Osteoblast (primary cell): ENCODE measurements around the gene RIPOR1. TPM values are rescaled to one million over a fixed set of nuclear protein-coding genes. Genes with fewer than 3 reads are reported as not detected.

ENCODE experiments used
- DNase-seq: peaks from one replicate; pipeline ENCODE4 v3.0.0; 2011; ENCODE audit warnings: low spot score, mixed read lengths; ENCODE audit not compliant: insufficient read length; ENCODE audit errors: missing footprints
- H2AFZ ChIP-seq: 2 replicates; pipeline ENCODE4 v1.6.0; 2011; ENCODE audit warnings: mild to moderate bottlenecking, low read length
- H3K27ac ChIP-seq: 2 replicates; pipeline ENCODE4 v1.5.1; 2011; ENCODE audit warnings: mild to moderate bottlenecking, low read depth, low read length, moderate library complexity
- H3K27me3 ChIP-seq: 2 replicates; pipeline ENCODE4 v1.6.0; 2012; ENCODE audit warnings: mild to moderate bottlenecking, control low read depth, inconsistent platforms, low read length, moderate library complexity; ENCODE audit not compliant: insufficient read depth
- H3K36me3 ChIP-seq: 2 replicates; pipeline ENCODE4 v1.5.1; 2011; ENCODE audit warnings: mild to moderate bottlenecking, low read length, control low read depth, moderate library complexity; ENCODE audit not compliant: insufficient read depth
- H3K4me1 ChIP-seq: 2 replicates; pipeline ENCODE4 v1.5.1; 2011; ENCODE audit warnings: mild to moderate bottlenecking, low read length, control low read depth, moderate library complexity; ENCODE audit not compliant: insufficient read depth
- H3K4me2 ChIP-seq: 2 replicates; pipeline ENCODE4 v1.6.0; 2011; ENCODE audit warnings: mild to moderate bottlenecking, low read length; ENCODE audit not compliant: insufficient read depth
- H3K4me3 ChIP-seq: fragments of 200-600 bp; sonication (generic); 3 replicates; pipeline ENCODE4 v1.5.1; 2012; ENCODE audit warnings: mild to moderate bottlenecking, low read length, inconsistent platforms; ENCODE audit not compliant: insufficient read depth
- H3K79me2 ChIP-seq: 2 replicates; pipeline ENCODE4 v1.6.0; 2012; ENCODE audit warnings: mild to moderate bottlenecking, low read length, control low read depth, inconsistent platforms; ENCODE audit not compliant: insufficient read depth
- H3K9me3 ChIP-seq: 2 replicates; pipeline ENCODE4 v1.5.1; 2011; ENCODE audit warnings: low read depth, low read length, control low read depth
- H4K20me1 ChIP-seq: 2 replicates; pipeline ENCODE4 v1.6.0; 2012; ENCODE audit warnings: mild to moderate bottlenecking, low read length, control low read depth; ENCODE audit not compliant: insufficient read depth
- total RNA-seq: library from RNA; depleted of rRNA; stranded (reverse); fragments of >200 nt; gene quantifications from 2 replicates; pipeline ENCODE4 v1.2.3, GENCODE V29; 2012
- TF ChIP-seq, protein P1 (sequence below): IDR thresholded peaks from 2 replicates; pipeline ENCODE4 v1.5.1; 2011; ENCODE audit warnings: mild to moderate bottlenecking, low read depth, low read length, moderate library complexity; ENCODE audit errors: extremely low read depth

RIPOR1 gene
- total RNA-seq, 1 donor, result 36.6 TPM

GRCh38 chr16:67526149-67526791 is 2.4 kb upstream of the RIPOR1 start:
- peaks cover 23% of the 10 kb centered on the region for H3K4me1 ChIP-seq
- peak; percentile 63 for DNase-seq
- TF ChIP-seq, protein P1, sequence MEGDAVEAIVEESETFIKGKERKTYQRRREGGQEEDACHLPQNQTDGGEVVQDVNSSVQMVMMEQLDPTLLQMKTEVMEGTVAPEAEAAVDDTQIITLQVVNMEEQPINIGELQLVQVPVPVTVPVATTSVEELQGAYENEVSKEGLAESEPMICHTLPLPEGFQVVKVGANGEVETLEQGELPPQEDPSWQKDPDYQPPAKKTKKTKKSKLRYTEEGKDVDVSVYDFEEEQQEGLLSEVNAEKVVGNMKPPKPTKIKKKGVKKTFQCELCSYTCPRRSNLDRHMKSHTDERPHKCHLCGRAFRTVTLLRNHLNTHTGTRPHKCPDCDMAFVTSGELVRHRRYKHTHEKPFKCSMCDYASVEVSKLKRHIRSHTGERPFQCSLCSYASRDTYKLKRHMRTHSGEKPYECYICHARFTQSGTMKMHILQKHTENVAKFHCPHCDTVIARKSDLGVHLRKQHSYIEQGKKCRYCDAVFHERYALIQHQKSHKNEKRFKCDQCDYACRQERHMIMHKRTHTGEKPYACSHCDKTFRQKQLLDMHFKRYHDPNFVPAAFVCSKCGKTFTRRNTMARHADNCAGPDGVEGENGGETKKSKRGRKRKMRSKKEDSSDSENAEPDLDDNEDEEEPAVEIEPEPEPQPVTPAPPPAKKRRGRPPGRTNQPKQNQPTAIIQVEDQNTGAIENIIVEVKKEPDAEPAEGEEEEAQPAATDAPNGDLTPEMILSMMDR, result no peak
- H3K79me2 ChIP-seq, result peaks cover 22% of the 10 kb centered on the region
- H2AFZ ChIP-seq, result no peak overlapping the region
- H3K27ac ChIP-seq, result no peak overlapping the region
- H3K36me3 ChIP-seq, result no peaks in the 10 kb centered on the region
- H3K4me3 ChIP-seq, result no peak overlapping the region
- H3K4me2 ChIP-seq, result no peak overlapping the region
- no peaks in the 10 kb centered on the region for H3K27me3 ChIP-seq
- peaks cover 11% of the 10 kb centered on the region for H4K20me1 ChIP-seq
- H3K9me3 ChIP-seq, result no peaks in the 10 kb centered on the region

- TF ChIP-seq, protein P1, result no peak
- H2AFZ ChIP-seq, result peak overlapping the region; percentile 40
These were observed 397 bp downstream of the RIPOR1 start for GRCh38 chr16:67528870-67529581.

GRCh38 chr16:67529582-67530012 is 968 bp downstream of the RIPOR1 start:
- peak; percentile 90 for DNase-seq
- Histone ChIP-seq H3K27ac (peak overlapping the region; percentile 70), H3K9me3 (no peaks in the 10 kb centered on the region), H3K4me2 (peak overlapping the region; percentile 91), H3K27me3 (no peaks in the 10 kb centered on the region), H3K4me3 (peak overlapping the region; percentile 95), H3K4me1 (peaks cover 27% of the 10 kb centered on the region), H4K20me1 (peaks cover 39% of the 10 kb centered on the region), H3K36me3 (peaks cover 4% of the 10 kb centered on the region), H2AFZ (peak overlapping the region; percentile 40), H3K79me2 (peaks cover 53% of the 10 kb centered on the region)
- TF ChIP-seq, protein P1, result no peak

More at GRCh38 chr16:67528870-67529581, 397 bp downstream of the RIPOR1 start:
- Histone ChIP-seq H4K20me1 (peaks cover 34% of the 10 kb centered on the region), H3K9me3 (no peaks in the 10 kb centered on the region), H3K4me3 (peak overlapping the region; percentile 95), H3K4me1 (peaks cover 27% of the 10 kb centered on the region), H3K27me3 (no peaks in the 10 kb centered on the region), H3K4me2 (peak overlapping the region; percentile 91), H3K36me3 (peaks cover 4% of the 10 kb centered on the region), H3K79me2 (peaks cover 47% of the 10 kb centered on the region), H3K27ac (peak overlapping the region; percentile 70)
- DNase-seq, result peak; percentile 96
